Activated T-cell treated with anti-CD3 and anti-CD28 coated beads, Interleukin-2, amount 50 U/mL, for 24 hours (primary cell): ENCODE measurements around the gene CPLX1.

Source experiments
- DNase-seq: peaks from one replicate; pipeline ENCODE4 v3.0.0-alpha.2; 2020
- H3K27ac Mint-ChIP-seq: 2 replicates; pipeline ENCODE4 v1.8.0; 2020; ENCODE audit warnings: mild to moderate bottlenecking, mixed read lengths
- H3K27me3 Mint-ChIP-seq: 2 replicates; pipeline ENCODE4 v1.8.0; 2020; ENCODE audit warnings: mixed read lengths
- H3K36me3 Mint-ChIP-seq: 2 replicates; pipeline ENCODE4 v1.8.0; 2020; ENCODE audit warnings: low read depth, mixed read lengths
- H3K4me1 Mint-ChIP-seq: 2 replicates; pipeline ENCODE4 v1.8.0; 2020; ENCODE audit warnings: low read depth, mixed read lengths
- H3K4me3 Mint-ChIP-seq: 2 replicates; pipeline ENCODE4 v1.8.0; 2020; ENCODE audit warnings: mild to moderate bottlenecking, moderate library complexity, mixed read lengths
- H3K9me3 Mint-ChIP-seq: 2 replicates; pipeline ENCODE4 v1.8.0; 2020; ENCODE audit warnings: mixed read lengths

Gene CPLX1

DNA sequence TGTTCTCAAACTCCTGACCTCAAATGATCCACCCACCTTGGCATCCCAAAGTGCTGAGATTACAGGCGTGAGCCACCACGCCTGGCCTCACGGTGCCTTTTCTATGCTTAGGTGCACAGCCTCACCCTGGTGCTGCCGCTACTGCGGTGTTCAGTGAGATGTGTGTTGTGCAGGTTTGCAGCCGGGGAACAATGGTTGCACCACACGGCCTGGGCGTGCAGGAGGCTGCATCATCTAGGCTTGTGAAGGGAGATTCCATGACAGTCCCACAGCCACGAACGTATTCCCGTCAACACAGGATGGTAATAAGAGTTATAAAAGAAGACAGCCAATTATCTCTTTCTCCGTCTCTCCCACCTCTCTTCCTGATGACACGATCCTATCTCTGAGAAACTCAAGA is 22.0 kb downstream of the CPLX1 start:
- H3K4me3 Mint-ChIP-seq, result no peak overlapping the region
- H3K4me1 Mint-ChIP-seq, result peaks cover 11% of the 10 kb centered on the region
- no peaks in the 10 kb centered on the region for H3K36me3 Mint-ChIP-seq
- peaks cover 2% of the 10 kb centered on the region for H3K9me3 Mint-ChIP-seq
- DNase-seq, result no peak
- H3K27ac Mint-ChIP-seq, result no peak overlapping the region
- H3K27me3 Mint-ChIP-seq, result peaks cover 23% of the 10 kb centered on the region

DNA sequence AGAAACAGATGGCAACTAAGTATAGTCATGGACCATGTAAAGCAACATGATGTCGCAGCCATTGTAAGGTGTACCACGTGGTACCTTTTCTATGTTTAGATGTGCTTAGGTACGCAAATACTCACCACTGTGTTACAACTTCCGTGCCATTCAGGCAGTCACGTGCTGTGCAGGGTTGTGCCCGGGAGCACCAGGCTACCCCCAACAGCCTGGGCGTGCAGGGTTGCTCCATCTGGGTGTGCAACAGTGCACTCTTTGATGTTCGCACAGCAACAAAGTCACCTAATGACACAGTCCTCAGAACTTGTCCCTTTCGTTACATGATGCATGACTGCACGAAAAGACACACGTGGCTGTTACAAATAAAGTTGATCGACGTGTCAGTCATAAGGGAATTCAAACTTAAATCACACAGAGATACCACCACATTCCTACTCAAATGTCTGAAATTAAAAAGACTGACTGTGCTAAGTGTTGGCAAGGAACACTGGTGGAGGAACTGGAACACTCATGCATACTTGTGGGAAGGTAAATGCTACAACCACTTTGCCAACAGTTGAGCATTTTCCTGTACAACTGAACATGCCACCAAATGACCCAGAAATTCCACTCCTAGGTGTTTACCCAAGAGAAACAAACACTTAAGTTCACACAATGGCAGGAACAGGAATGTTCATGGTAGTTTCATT is 24.3 kb downstream of the CPLX1 start:
- no peak for DNase-seq
- Mint-ChIP-seq H3K27me3 (peaks cover 24% of the 10 kb centered on the region), H3K27ac (no peak overlapping the region), H3K9me3 (no peaks in the 10 kb centered on the region), H3K36me3 (no peaks in the 10 kb centered on the region), H3K4me1 (peaks cover 16% of the 10 kb centered on the region), H3K4me3 (no peak overlapping the region)

- Mint-ChIP-seq H3K27me3 (peaks cover 38% of the 10 kb centered on the region), H3K4me3 (no peak overlapping the region), H3K36me3 (no peaks in the 10 kb centered on the region), H3K27ac (no peak overlapping the region), H3K9me3 (no peaks in the 10 kb centered on the region), H3K4me1 (peaks cover 39% of the 10 kb centered on the region)
- DNase-seq, result no peak
Measured at GRCh38 chr4:797066-797465, 28.9 kb downstream of the CPLX1 start.

DNA sequence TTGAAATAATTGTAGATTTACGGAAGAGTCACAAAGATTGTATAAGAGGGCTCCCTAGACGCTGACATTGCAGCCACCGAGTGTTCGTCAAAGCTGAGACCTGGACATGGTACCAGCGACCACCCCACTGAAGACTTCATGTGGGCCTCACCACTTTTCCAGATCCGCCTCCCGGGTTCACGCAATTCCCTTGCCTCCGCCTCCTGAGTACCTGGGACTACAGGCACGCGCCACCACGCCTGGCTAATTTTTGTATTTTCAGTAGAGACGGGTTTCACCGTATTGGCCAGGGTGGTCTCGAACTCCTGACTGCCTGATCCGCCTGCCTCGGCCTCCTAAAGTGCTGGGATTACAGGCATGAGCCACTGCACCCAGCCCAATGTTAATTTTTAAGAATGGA is 29.7 kb downstream of the CPLX1 start:
- Mint-ChIP-seq H3K27me3 (peaks cover 38% of the 10 kb centered on the region), H3K4me1 (peaks cover 39% of the 10 kb centered on the region), H3K36me3 (no peaks in the 10 kb centered on the region), H3K9me3 (no peaks in the 10 kb centered on the region), H3K4me3 (no peak overlapping the region), H3K27ac (no peak overlapping the region)
- DNase-seq, result no peak

GRCh38 chr4:795726-796119 is 30.2 kb downstream of the CPLX1 start:
- peaks cover 39% of the 10 kb centered on the region for H3K4me1 Mint-ChIP-seq
- no peak overlapping the region for H3K27ac Mint-ChIP-seq
- H3K4me3 Mint-ChIP-seq, result no peak overlapping the region
- H3K36me3 Mint-ChIP-seq, result no peaks in the 10 kb centered on the region
- DNase-seq, result no peak
- H3K9me3 Mint-ChIP-seq, result no peaks in the 10 kb centered on the region
- H3K27me3 Mint-ChIP-seq, result peaks cover 40% of the 10 kb centered on the region

DNA sequence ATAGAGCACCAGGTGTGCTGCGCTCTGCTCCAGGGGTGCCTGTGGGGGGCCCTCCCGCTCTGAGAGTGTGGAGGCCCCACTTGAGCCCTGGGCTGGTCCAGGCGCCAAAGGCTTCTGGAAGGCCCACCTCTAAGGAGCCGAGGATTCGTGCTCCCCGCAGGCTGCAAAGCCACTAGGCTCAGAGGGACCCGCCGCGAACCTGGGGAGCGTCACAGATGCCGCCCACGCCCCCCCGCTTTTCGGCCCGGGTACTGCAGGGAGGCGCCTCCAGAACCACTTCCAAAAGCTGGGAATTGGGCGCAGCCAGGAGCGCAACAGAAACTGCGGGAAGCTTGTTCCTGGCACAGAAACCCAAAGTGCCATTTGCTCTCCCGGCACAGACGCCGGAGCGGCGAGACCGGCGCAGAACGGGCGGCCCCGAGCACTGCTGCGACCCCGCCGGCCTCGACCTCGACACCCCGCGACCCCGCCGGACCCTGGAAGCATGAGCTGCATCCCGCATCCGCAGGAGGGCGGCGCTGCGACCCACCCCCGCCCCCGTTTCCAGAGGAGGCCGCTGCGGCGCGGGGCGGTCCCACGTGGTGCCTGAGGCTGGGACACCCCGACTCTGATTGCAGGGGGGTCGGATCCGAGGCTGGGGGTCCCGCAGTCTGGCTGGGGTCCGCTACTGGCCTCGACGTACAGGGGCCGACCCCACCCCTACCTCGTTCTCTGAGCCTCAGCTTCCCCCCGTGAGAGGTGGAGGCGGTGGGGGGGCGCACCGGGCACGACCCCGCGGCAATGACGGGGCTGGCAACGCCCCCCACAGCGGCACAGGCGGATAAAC is 30.8 kb downstream of the CPLX1 start:
- Mint-ChIP-seq H3K4me1 (peaks cover 38% of the 10 kb centered on the region), H3K9me3 (no peaks in the 10 kb centered on the region), H3K36me3 (no peaks in the 10 kb centered on the region), H3K27ac (no peak overlapping the region), H3K27me3 (peaks cover 44% of the 10 kb centered on the region), H3K4me3 (peak overlapping the region; percentile 46)
- no peak for DNase-seq

- Mint-ChIP-seq H3K9me3 (no peaks in the 10 kb centered on the region), H3K27ac (no peak overlapping the region)
Measured at GRCh38 chr4:793941-794621, 31.8 kb downstream of the CPLX1 start.

GRCh38 chr4:793093-793861 is 32.7 kb downstream of the CPLX1 start:
- no peaks in the 10 kb centered on the region for H3K36me3 Mint-ChIP-seq
- no peak for DNase-seq
- H3K9me3 Mint-ChIP-seq, result no peaks in the 10 kb centered on the region
- H3K4me3 Mint-ChIP-seq, result peak overlapping the region; percentile 28
- H3K4me1 Mint-ChIP-seq, result peaks cover 23% of the 10 kb centered on the region
- H3K27ac Mint-ChIP-seq, result peak overlapping the region; percentile 62
- H3K27me3 Mint-ChIP-seq, result peaks cover 44% of the 10 kb centered on the region

More at GRCh38 chr4:793941-794621, 31.8 kb downstream of the CPLX1 start:
- Mint-ChIP-seq H3K36me3 (no peaks in the 10 kb centered on the region), H3K27me3 (peaks cover 44% of the 10 kb centered on the region), H3K4me3 (no peak overlapping the region), H3K4me1 (peaks cover 30% of the 10 kb centered on the region)
- no peak for DNase-seq

DNA sequence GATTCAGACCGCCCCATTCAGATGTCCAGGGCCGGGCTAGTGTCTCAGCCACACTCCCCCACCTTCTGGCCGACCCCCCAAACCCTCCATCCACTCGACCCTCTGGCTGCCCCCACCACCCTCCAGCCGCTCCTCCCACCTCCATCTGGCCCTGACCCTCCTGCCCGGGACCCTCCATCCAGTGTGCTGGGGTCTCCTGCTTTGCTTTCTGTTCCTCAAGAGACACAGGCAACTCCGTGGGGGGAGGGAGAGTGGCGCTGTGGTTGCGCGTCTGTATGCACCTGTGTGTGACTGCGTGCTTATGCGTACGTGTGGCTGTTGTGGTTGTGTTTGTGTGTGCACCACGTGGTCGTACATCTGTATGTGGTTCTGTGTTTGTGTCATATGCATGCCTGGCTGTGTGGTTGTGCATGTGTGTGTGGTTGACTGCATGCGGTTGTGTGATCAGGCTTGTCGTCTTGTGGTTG is 33.3 kb downstream of the CPLX1 start:
- no peak for DNase-seq
- Mint-ChIP-seq H3K9me3 (no peaks in the 10 kb centered on the region), H3K27me3 (peaks cover 44% of the 10 kb centered on the region), H3K36me3 (no peaks in the 10 kb centered on the region), H3K4me3 (peak overlapping the region; percentile 28), H3K4me1 (peaks cover 23% of the 10 kb centered on the region), H3K27ac (peak overlapping the region; percentile 62)

DNA sequence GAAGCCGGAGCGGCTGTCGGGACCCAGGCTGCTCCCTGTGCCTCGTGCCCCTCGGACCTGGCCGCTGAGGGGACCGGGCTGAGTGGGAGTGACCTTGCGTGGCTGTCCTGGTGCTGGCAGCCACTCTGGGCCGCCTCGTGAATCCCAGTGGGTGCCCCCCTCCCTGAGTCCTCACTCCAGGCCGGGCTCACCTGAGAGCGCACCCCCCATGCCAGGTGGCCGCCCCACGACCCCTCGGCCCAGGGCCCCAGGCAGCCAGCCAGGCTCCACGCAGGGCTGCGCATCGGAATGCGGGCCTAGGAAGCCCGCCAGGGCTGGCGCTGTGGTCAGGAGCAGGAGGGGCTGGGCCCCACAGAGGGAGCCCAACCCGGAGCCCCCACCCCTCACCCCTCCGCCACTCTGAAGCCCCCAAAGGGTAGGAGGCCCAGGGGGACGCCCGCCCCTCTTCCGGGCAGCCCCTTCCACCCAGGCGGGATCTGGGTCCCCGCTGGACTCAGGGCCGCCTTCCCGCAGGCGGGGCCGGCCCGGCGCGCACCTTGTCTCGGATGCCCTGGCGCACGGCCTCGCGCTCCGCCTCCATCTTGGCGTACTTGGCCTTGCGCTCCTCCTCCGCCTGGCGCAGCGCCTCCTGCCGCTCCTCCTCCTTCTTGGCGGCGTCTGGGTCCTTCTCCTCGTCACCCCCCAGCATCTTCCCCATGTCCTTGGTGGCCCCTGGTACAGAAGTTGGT is 33.9 kb downstream of the CPLX1 start:
- H3K4me3 Mint-ChIP-seq, result no peak overlapping the region
- H3K4me1 Mint-ChIP-seq, result peaks cover 26% of the 10 kb centered on the region
- no peaks in the 10 kb centered on the region for H3K9me3 Mint-ChIP-seq
- no peaks in the 10 kb centered on the region for H3K36me3 Mint-ChIP-seq
- H3K27ac Mint-ChIP-seq, result no peak overlapping the region
- peaks cover 48% of the 10 kb centered on the region for H3K27me3 Mint-ChIP-seq
- DNase-seq, result peak; percentile 65

DNA sequence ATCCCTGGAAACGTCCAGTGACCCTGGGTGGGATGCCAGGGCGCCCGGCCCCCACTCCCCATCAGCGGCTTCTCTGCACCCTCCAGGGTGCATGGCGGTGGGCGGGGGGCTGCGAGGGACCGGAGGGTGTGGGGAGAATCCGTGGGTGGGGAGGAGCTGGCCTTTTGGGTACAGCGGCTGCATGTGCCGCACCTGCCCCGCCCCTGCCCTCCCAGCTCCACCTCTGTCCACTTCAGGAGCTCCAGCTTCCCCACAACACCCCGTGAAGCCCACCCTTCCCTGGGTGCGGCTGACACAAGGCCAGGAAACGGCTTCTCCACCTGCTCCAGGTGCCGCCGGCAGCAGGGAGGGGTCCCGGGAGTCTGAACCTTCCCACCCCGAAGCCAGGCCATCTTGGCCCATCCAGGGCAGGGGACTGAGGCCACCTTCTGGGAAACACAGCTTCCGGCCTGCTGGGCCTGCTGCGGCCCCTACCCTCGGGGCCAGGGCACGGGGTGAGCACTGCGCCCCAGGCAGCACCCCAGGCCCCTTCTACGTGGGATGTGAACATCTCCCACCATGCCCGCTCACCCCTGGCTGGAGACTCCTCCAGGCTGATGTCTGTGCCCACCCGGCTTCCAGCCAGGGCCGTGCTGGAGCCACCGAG is 34.6 kb downstream of the CPLX1 start:
- Mint-ChIP-seq H3K36me3 (no peaks in the 10 kb centered on the region), H3K9me3 (no peaks in the 10 kb centered on the region), H3K4me3 (no peak overlapping the region), H3K27me3 (peaks cover 43% of the 10 kb centered on the region), H3K27ac (no peak overlapping the region), H3K4me1 (peaks cover 26% of the 10 kb centered on the region)
- no peak for DNase-seq

- H3K9me3 Mint-ChIP-seq, result no peaks in the 10 kb centered on the region
- H3K27ac Mint-ChIP-seq, result no peak overlapping the region
- H3K27me3 Mint-ChIP-seq, result peaks cover 42% of the 10 kb centered on the region
- peaks cover 26% of the 10 kb centered on the region for H3K4me1 Mint-ChIP-seq
- H3K36me3 Mint-ChIP-seq, result no peaks in the 10 kb centered on the region
- H3K4me3 Mint-ChIP-seq, result no peak overlapping the region
- no peak for DNase-seq
Measured at GRCh38 chr4:790466-790820, 35.5 kb downstream of the CPLX1 start.

- DNase-seq, result no peak
- Mint-ChIP-seq H3K27ac (no peak overlapping the region), H3K4me3 (no peak overlapping the region), H3K9me3 (no peaks in the 10 kb centered on the region), H3K36me3 (no peaks in the 10 kb centered on the region), H3K4me1 (peaks cover 29% of the 10 kb centered on the region), H3K27me3 (peaks cover 45% of the 10 kb centered on the region)
Measured at GRCh38 chr4:789571-790465, 36.1 kb downstream of the CPLX1 start.
